Body of pancreas (tissue), 4 donors: ENCODE measurements around the gene CDKN1B.

ENCODE experiments used
- POLR2A ChIP-seq, 3 donors: fragments of 450-650 bp; IDR thresholded peaks; one replicate each; pipeline ENCODE4 v1.6.1; 2016; ENCODE audit warnings: antibody characterized with exemption in 3 of 3, mild to moderate bottlenecking in 2 of 3
- TF ChIP-seq, protein P1 (sequence below), 7 experiments: fragments of 450-650 bp in 4 of 7; fragments of 200-600 bp in 3 of 7; sonication (generic) in 3 of 7; IDR thresholded peaks; one replicate each; pipeline ENCODE4 v1.5.1; 2016 to 2019; ENCODE audit warnings: antibody characterized with exemption in 7 of 7

DNA sequence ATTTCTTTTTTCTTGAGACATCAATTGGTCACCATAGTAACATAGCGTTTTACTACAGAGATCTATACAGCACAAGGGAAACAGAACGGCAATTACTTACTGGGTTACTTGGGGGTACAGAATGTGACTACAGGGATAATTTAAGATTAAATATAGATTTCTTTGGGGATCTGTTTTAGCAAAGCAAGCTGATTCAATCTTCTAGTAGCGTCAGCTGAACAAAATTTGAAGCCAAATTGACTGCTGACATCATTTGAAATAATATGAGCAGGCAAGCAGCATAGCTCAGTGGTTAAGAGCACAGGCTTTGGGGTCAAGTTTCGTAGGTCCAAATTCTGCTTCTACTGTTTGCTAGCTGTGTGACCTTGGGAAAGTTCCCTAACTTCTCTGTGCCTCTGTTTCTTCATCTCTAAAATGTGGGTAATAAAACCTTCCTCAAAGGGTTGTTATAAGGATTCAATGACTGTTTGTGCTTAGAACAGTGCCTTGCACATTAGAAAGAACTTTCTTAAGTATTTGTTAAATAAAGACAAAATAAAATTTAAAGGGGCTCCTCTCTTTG, 34.0 kb upstream of the CDKN1B start:
- TF ChIP-seq, protein P1, sequence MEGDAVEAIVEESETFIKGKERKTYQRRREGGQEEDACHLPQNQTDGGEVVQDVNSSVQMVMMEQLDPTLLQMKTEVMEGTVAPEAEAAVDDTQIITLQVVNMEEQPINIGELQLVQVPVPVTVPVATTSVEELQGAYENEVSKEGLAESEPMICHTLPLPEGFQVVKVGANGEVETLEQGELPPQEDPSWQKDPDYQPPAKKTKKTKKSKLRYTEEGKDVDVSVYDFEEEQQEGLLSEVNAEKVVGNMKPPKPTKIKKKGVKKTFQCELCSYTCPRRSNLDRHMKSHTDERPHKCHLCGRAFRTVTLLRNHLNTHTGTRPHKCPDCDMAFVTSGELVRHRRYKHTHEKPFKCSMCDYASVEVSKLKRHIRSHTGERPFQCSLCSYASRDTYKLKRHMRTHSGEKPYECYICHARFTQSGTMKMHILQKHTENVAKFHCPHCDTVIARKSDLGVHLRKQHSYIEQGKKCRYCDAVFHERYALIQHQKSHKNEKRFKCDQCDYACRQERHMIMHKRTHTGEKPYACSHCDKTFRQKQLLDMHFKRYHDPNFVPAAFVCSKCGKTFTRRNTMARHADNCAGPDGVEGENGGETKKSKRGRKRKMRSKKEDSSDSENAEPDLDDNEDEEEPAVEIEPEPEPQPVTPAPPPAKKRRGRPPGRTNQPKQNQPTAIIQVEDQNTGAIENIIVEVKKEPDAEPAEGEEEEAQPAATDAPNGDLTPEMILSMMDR (IDR thresholded peaks at IDR 0.05): no peak
- TF ChIP-seq POLR2A (IDR thresholded peaks at IDR 0.05): no peak
